ENCODE results near the gene TRPT1. TPM values are rescaled to one million over a fixed set of nuclear protein-coding genes. Genes with fewer than 3 reads are reported as not detected.

TRPT1 gene
- total and polyA plus RNA-seq, 2 experiments from 2014 or later, result 36.9 to 52.2 TPM

- TF ChIP-seq ZNF462 (CRISPR knock-in tag; IDR thresholded peaks at IDR 0.05) (no peak), ZNF331 (CRISPR knock-in tag; IDR thresholded peaks at IDR 0.05; ENCODE audit: low read depth) (no peak), REST (IDR thresholded peaks at IDR 0.05; ENCODE audit: unreplicated experiment) (no peak), EZH2 (IDR thresholded peaks at IDR 0.05; ENCODE audit: low read depth, unreplicated experiment) (no peak), ETS1 (IDR thresholded peaks at IDR 0.05) (no peak), POLR2AphosphoS5 (IDR thresholded peaks at IDR 0.05; ENCODE audit: low read depth) (no peak), EZH2phosphoT487 (IDR thresholded peaks at IDR 0.05; ENCODE audit: unreplicated experiment) (no peak)
Observed at GRCh38 chr11:64203421-64204079, 22.4 kb downstream of the TRPT1 start (continued).
